ENCODE results near the gene RANBP9.

The RANBP9 gene

GRCh38 chr6:13641315-13641714 is 70.3 kb downstream of the RANBP9 start (continued):
- TF ChIP-seq ZNF776 (tag by site-specific recombination; IDR thresholded peaks at IDR 0.05; ENCODE audit: borderline replicate concordance) (no peak), ZFP37 (tag by site-specific recombination; IDR thresholded peaks at IDR 0.05) (no peak), ZBTB44 (tag by site-specific recombination; IDR thresholded peaks at IDR 0.05) (no peak), ZNF561 (tag by site-specific recombination; IDR thresholded peaks at IDR 0.05; ENCODE audit: borderline replicate concordance) (no peak), RBAK (tag by site-specific recombination; IDR thresholded peaks at IDR 0.05) (no peak), FEZF1 (tag by site-specific recombination; IDR thresholded peaks at IDR 0.05) (no peak), ZNF132 (tag by site-specific recombination; IDR thresholded peaks at IDR 0.05; ENCODE audit: borderline replicate concordance) (no peak)

- Histone ChIP-seq H3K9me3 (ENCODE audit: control insufficient read depth, insufficient read depth, low read depth, low read length) (no peaks in the 10 kb centered on the region), H3K4me1 (ENCODE audit: control insufficient read depth, insufficient read depth, low read length) (no peaks in the 10 kb centered on the region), H3K27ac (ENCODE audit: extremely low read depth, low read depth, low read length) (no peak overlapping the region), H3K36me3 (ENCODE audit: control insufficient read depth in 2 of 2, insufficient read depth in 1 of 2, low read length in 2 of 2) (peaks cover 12 to 49% of the 10 kb centered on the region in 2 experiments), H3K4me3 (ENCODE audit: low read depth, low read length) (no peak overlapping the region)
- CTCF ChIA-PET = interaction anchor here (0.7 to 2.7 kb wide), 3 partner anchors 14 to 64 kb away, joined by 3 to 9 read pairs (median 4); partner anchors contain the start of gene SIRT5
- POLR2A ChIA-PET = no interaction called here
- TF ChIP-seq ZNF449 (tag by site-specific recombination; IDR thresholded peaks at IDR 0.05) = no peak
- TF ChIP-seq ZFP37 (tag by site-specific recombination; IDR thresholded peaks at IDR 0.05) = no peak
- no peak for TF ChIP-seq ZNF18 (tag by site-specific recombination; IDR thresholded peaks at IDR 0.05)
- TF ChIP-seq ZIC2 (tag by site-specific recombination; IDR thresholded peaks at IDR 0.05) = no peak
- TF ChIP-seq ZNF23 (tag by site-specific recombination; IDR thresholded peaks at IDR 0.05; ENCODE audit: borderline replicate concordance) = no peak
- TF ChIP-seq ELK4 (IDR thresholded peaks at IDR 0.05; ENCODE audit: borderline replicate concordance, low read depth, low read length) = no peak
- TF ChIP-seq PRDM4 (tag by site-specific recombination; IDR thresholded peaks at IDR 0.05) = no peak
- no peak for TF ChIP-seq ZNF2 (tag by site-specific recombination; IDR thresholded peaks at IDR 0.05)
- TF ChIP-seq ZNF544 (tag by site-specific recombination; IDR thresholded peaks at IDR 0.05) = no peak
- no peak for TF ChIP-seq ZSCAN30 (tag by site-specific recombination; IDR thresholded peaks at IDR 0.05)
- TF ChIP-seq ZBTB7A (tag by site-specific recombination; IDR thresholded peaks at IDR 0.05; ENCODE audit: low read depth) = no peak
- TF ChIP-seq SP7 (tag by site-specific recombination; IDR thresholded peaks at IDR 0.05) = no peak
- TF ChIP-seq HIC1 (tag by site-specific recombination; IDR thresholded peaks at IDR 0.05) = no peak
- TF ChIP-seq YY1 (tag by site-specific recombination; IDR thresholded peaks at IDR 0.05) = no peak
- TF ChIP-seq ZBTB10 (tag by site-specific recombination; IDR thresholded peaks at IDR 0.05) = no peak
Measured at GRCh38 chr6:13638626-13639025, 73.0 kb downstream of the RANBP9 start.
